Muscle of leg (tissue), 11 donors: ENCODE measurements around the gene CDH22. TPM values are rescaled to one million over a fixed set of nuclear protein-coding genes. Genes with fewer than 3 reads are reported as not detected.

Experiments
- DNase-seq: peaks from one replicate; pipeline ENCODE4 v3.0.0; 2013
- H3K27ac ChIP-seq: one replicate; pipeline ENCODE4 v1.5.1; 2013; ENCODE audit warnings: mild to moderate bottlenecking, low read length, control low read depth
- H3K27me3 ChIP-seq: one replicate; pipeline ENCODE4 v1.6.1; 2013; ENCODE audit warnings: low read length; ENCODE audit not compliant: control insufficient read depth, insufficient read depth
- H3K36me3 ChIP-seq: one replicate; pipeline ENCODE4 v1.6.1; 2013; ENCODE audit warnings: low read length; ENCODE audit not compliant: control insufficient read depth, insufficient read depth
- H3K4me1 ChIP-seq: one replicate; pipeline ENCODE4 v1.6.1; 2013; ENCODE audit warnings: low read length; ENCODE audit not compliant: control insufficient read depth, insufficient read depth
- H3K4me3 ChIP-seq: one replicate; pipeline ENCODE4 v1.5.1; 2013; ENCODE audit warnings: low read length, control low read depth
- H3K9me3 ChIP-seq: replicated peaks from 2 replicates; pipeline ENCODE4 v1.6.1; 2013; ENCODE audit warnings: low read depth, low read length; ENCODE audit not compliant: control insufficient read depth
- WGBS: methylation state at CpG from one replicate; pipeline ENCODE4 v1.1.5; 2013; ENCODE audit warnings: missing lambda C conversion rate; ENCODE audit not compliant: insufficient coverage; 5-methylcytosine and 5-hydroxymethylcytosine counted together
- polyA plus RNA-seq, 8 donors: library from polyadenylated mRNA; unstranded; fragments of 120-200 nt; gene quantifications; one replicate each; pipeline versions ENCODE4 v1.2.1 to v1.2.3, GENCODE V29; 2013; ENCODE audit warnings: inconsistent platforms in 1 of 8, low replicate concordance in 1 of 8; ENCODE audit not compliant: insufficient read length in 8 of 8, insufficient read depth in 1 of 8
- total RNA-seq: library from RNA; stranded (reverse); fragments of 120-200 nt; gene quantifications from one replicate; pipeline ENCODE4 v1.2.4, GENCODE V29; 2013

CDH22 gene
- total and polyA plus RNA-seq, 9 donors, result 0.13 to 0.43 (median 0.25) TPM

DNA sequence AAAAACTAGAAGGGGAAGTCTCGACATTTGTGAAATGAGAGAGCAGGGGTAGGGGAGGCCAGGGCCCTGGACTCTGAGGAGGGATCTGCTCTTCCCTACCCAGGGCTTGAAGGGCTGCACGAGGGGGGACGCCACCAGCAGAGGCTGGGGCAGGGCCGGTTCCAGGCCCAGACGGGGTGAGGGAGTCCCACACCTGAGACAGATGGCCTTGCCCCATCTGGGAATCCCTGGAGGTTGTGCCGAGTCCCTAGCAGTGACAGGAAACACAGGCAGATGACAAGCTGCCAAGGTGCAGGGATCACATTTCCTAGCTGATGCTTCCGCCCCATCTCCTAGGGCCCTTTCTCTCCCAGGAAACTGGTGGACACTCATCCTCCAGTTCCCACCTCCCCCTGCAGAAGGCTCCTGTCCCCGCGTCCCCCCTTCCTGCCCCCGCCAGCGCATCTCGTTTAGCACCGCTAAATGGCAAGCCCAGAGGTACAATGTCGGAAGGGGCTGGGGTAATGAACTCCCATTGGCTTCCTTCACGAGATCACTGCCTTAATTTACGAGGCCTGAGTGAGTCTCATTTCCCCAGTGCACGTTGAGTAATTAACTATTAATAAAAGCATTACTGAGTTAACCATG, 35.2 kb upstream of the CDH22 start:
- H3K4me1 ChIP-seq, result peaks cover 20% of the 10 kb centered on the region
- H3K27ac ChIP-seq, result no peak overlapping the region
- WGBS, result 4% methylated on average over 7 of the region's 17 CpGs
- DNase-seq, result no peak
- H3K36me3 ChIP-seq, result no peaks in the 10 kb centered on the region
- H3K9me3 ChIP-seq, result no peaks in the 10 kb centered on the region
- peaks cover 48% of the 10 kb centered on the region for H3K27me3 ChIP-seq
- no peak overlapping the region for H3K4me3 ChIP-seq

- Histone ChIP-seq H3K27ac (no peak overlapping the region), H3K4me3 (no peak overlapping the region), H3K4me1 (peaks cover 14% of the 10 kb centered on the region), H3K36me3 (no peaks in the 10 kb centered on the region), H3K27me3 (peaks cover 51% of the 10 kb centered on the region), H3K9me3 (no peaks in the 10 kb centered on the region)
- DNase-seq, result no peak
- WGBS, result 35% methylated on average over 9 of the region's 17 CpGs
Observed at GRCh38 chr20:46342451-46343347, 34.4 kb upstream of the CDH22 start.

GRCh38 chr20:46342010-46342378, 33.7 kb upstream of the CDH22 start:
- no peak for DNase-seq
- H3K36me3 ChIP-seq, result no peaks in the 10 kb centered on the region
- H3K9me3 ChIP-seq, result no peaks in the 10 kb centered on the region
- peaks cover 12% of the 10 kb centered on the region for H3K4me1 ChIP-seq
- no peak overlapping the region for H3K27ac ChIP-seq
- no peak overlapping the region for H3K4me3 ChIP-seq
- H3K27me3 ChIP-seq, result peaks cover 51% of the 10 kb centered on the region
- WGBS, result 19% methylated on average over 2 of the region's 9 CpGs

GRCh38 chr20:46341074-46342009, 33.0 kb upstream of the CDH22 start:
- H3K27me3 ChIP-seq, result peaks cover 51% of the 10 kb centered on the region
- WGBS, result 54% methylated on average over 13 of the region's 24 CpGs

DNA sequence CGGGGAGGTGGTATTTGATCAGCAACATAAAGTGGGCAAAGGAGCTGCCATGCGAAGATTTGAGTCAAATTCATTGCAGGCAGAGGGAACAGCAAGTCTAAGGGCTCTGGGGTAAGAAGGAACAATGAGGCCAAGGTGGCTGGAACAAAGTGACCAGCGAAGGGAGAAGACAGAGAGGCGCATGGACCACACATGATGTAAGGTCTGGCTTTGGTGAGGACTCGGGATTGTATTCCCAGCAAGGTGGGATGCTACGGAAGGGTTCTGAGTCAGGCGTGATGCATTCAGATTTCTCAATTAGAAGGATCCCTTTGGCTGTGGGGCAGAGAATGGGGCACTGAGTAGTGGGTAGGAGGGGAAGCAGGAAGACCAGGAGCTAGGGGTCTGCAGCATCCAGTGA, 30.7 kb upstream of the CDH22 start:
- Histone ChIP-seq H3K36me3 (no peaks in the 10 kb centered on the region), H3K27me3 (peaks cover 52% of the 10 kb centered on the region), H3K4me3 (no peak overlapping the region), H3K9me3 (no peaks in the 10 kb centered on the region), H3K27ac (no peak overlapping the region), H3K4me1 (peaks cover 18% of the 10 kb centered on the region)
- WGBS, result 62% methylated on average over 7 of the region's 7 CpGs
- DNase-seq, result no peak

More at GRCh38 chr20:46341074-46342009, 33.0 kb upstream of the CDH22 start:
- H3K9me3 ChIP-seq, result no peaks in the 10 kb centered on the region
- H3K27ac ChIP-seq, result no peak overlapping the region
- no peak overlapping the region for H3K4me3 ChIP-seq
- peak; percentile 67 for DNase-seq
- peaks cover 12% of the 10 kb centered on the region for H3K4me1 ChIP-seq
- no peaks in the 10 kb centered on the region for H3K36me3 ChIP-seq

DNA sequence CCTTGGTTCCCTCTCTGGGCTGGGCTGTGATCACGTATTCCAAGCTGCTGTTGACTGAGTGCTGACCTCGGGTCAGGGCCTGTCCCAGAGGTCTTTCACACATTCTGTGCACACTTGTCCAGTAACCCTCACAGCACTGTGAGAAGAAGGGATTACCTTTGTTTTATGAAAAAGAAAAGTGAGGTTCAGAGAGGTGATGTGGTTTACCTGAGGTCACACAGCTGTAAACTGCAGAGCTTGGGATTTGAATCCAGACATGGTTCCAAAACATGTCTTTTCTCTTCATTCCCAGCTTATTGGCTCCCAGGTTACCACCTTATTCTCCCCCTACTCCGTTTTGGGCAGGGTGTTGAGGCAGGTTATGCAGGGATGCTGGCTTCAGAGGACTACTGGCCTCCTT, 28.4 kb upstream of the CDH22 start:
- WGBS, result 80% methylated on average over 1 of the region's 3 CpGs
- Histone ChIP-seq H3K27me3 (peaks cover 39% of the 10 kb centered on the region), H3K4me1 (peaks cover 7% of the 10 kb centered on the region)

GRCh38 chr20:46334303-46334904, 26.1 kb upstream of the CDH22 start:
- no peak overlapping the region for H3K4me3 ChIP-seq
- H3K27ac ChIP-seq, result no peak overlapping the region
- no peaks in the 10 kb centered on the region for H3K9me3 ChIP-seq
- whole genome bisulfite sequencing, result 17% methylated on average over 1 of the region's 9 CpGs
- no peak for DNase-seq
- H3K4me1 ChIP-seq, result peaks cover 27% of the 10 kb centered on the region
- H3K36me3 ChIP-seq, result no peaks in the 10 kb centered on the region
- peaks cover 30% of the 10 kb centered on the region for H3K27me3 ChIP-seq

More for the DNA sequence above, 28.4 kb upstream of the CDH22 start:
- H3K36me3 ChIP-seq, result no peaks in the 10 kb centered on the region
- H3K4me3 ChIP-seq, result no peak overlapping the region
- no peaks in the 10 kb centered on the region for H3K9me3 ChIP-seq
- no peak for DNase-seq
- no peak overlapping the region for H3K27ac ChIP-seq

DNA sequence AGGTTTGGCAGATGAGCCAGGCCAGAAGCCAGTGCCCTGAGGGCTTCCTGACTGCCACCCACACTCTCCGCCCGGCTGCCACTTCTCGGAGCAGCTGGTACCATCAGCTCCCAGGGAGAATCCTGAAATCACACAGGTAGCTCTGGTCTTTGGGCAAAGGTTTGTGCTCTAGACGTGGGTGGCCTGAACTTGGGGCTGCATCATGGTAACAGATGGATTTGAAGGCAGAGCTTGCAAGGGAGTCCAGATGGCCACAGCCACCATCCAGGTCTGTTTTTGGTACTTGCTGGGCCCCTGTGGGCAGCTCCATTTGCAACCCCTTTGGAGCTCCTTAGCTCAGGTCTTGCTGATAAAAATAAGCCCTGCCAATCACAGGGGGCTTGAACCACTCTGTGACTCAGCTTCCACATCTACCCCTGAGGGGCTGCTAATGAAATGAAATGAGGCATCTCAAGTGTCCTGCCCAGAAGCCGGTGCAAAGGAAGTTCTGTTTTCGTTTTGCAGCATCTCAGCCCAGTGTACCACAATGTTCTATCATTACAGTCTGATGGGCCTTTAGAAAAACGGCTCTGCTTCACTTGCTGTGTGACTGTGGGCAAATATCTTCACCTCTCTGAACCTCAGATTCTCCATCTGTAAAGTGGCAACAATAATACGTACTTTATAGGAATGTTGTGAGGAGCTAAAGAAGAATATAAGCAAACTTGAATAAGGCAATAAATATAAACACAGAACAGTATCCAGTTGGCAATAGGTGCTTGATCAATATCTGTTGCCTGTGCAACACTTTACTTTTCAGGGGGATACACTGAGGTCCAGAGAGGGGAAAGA, 25.1 kb upstream of the CDH22 start:
- Histone ChIP-seq H3K27me3 (peaks cover 23% of the 10 kb centered on the region), H3K27ac (no peak overlapping the region), H3K4me3 (no peak overlapping the region), H3K4me1 (peaks cover 27% of the 10 kb centered on the region), H3K36me3 (no peaks in the 10 kb centered on the region), H3K9me3 (no peaks in the 10 kb centered on the region)
- no peak for DNase-seq
- WGBS, result 51% methylated on average over 5 of the region's 8 CpGs
